Liver (tissue), 2 donors: Measurements from ENCODE around the gene MAPK9.

Source experiments
- TF ChIP-seq, protein P1 (sequence below): fragments of 150-350 bp; IDR thresholded peaks from 2 replicates; pipeline ENCODE4 v1.5.1; 2017; ENCODE audit warnings: improper control_type of control experiment, low read depth, low read length; ENCODE audit not compliant: missing input control
- TF ChIP-seq, protein P2 (sequence below): IDR thresholded peaks from 2 replicates; pipeline ENCODE4 v1.6.1; 2016; ENCODE audit warnings: antibody characterized with exemption
- donor health status: healthy.

DNA sequence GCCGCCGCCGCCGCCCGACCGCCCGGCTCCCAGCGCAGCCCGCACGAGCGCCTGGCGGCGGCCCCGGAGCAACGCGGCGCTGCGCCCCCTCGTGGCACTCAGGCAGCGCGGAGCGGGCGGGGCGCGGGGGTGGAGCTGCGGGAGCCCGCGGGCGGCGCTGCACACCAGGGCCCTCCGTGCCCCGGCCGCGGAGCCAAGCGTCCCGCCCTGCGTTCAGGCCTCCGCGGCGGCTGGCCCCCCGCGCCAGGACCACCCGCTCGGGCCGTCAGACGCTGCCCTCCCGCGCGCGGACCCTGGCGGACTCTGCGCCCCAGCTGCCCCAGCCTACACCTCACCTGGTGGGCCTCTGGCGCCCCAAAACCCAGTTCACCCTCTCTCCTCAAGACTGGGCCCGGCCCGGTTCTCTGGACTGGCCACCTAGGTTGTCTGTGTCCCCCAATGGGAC lies 82.7 kb downstream of the MAPK9 start, which contains the start of gene RASGEF1C:
- TF ChIP-seq, protein P1, sequence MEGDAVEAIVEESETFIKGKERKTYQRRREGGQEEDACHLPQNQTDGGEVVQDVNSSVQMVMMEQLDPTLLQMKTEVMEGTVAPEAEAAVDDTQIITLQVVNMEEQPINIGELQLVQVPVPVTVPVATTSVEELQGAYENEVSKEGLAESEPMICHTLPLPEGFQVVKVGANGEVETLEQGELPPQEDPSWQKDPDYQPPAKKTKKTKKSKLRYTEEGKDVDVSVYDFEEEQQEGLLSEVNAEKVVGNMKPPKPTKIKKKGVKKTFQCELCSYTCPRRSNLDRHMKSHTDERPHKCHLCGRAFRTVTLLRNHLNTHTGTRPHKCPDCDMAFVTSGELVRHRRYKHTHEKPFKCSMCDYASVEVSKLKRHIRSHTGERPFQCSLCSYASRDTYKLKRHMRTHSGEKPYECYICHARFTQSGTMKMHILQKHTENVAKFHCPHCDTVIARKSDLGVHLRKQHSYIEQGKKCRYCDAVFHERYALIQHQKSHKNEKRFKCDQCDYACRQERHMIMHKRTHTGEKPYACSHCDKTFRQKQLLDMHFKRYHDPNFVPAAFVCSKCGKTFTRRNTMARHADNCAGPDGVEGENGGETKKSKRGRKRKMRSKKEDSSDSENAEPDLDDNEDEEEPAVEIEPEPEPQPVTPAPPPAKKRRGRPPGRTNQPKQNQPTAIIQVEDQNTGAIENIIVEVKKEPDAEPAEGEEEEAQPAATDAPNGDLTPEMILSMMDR: peak; percentile 63
- TF ChIP-seq, protein P2, sequence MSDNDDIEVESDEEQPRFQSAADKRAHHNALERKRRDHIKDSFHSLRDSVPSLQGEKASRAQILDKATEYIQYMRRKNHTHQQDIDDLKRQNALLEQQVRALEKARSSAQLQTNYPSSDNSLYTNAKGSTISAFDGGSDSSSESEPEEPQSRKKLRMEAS: no peak
